IgD-negative memory B cell (primary cell): ENCODE data around the gene C15orf61. TPM values are rescaled to one million over a fixed set of nuclear protein-coding genes. Genes with fewer than 3 reads are reported as not detected.

Source experiments
- H3K27ac Mint-ChIP-seq, 3 donors: one replicate each; pipeline ENCODE4 v1.8.0; 2020 to 2022; ENCODE audit warnings: mild to moderate bottlenecking in 3 of 3, mixed read lengths in 3 of 3, moderate library complexity in 1 of 3
- H3K27me3 Mint-ChIP-seq: one replicate; pipeline ENCODE4 v1.8.0; 2021; ENCODE audit warnings: mixed read lengths
- H3K36me3 Mint-ChIP-seq: one replicate; pipeline ENCODE4 v1.8.0; 2020; ENCODE audit warnings: mild to moderate bottlenecking, mixed read lengths
- H3K4me1 Mint-ChIP-seq, 3 donors: one replicate each; pipeline ENCODE4 v1.8.0; 2020 to 2022; ENCODE audit warnings: mixed read lengths in 3 of 3, mild to moderate bottlenecking in 1 of 3
- H3K4me3 Mint-ChIP-seq, 4 donors: one replicate each; pipeline ENCODE4 v1.8.0; 2020 to 2022; ENCODE audit warnings: mild to moderate bottlenecking in 4 of 4, mixed read lengths in 4 of 4, moderate library complexity in 3 of 4
- H3K9me3 Mint-ChIP-seq, 3 donors: one replicate each; pipeline ENCODE4 v1.8.0; 2020 to 2021; ENCODE audit warnings: mixed read lengths in 3 of 3, mild to moderate bottlenecking in 1 of 3
- polyA plus RNA-seq: library from polyadenylated mRNA; unstranded; fragments of 300-500 nt; fragmentation: Illumina TruSeq; gene quantifications from one replicate; pipeline ENCODE4 v1.2.3, GENCODE V29; 2021

The C15orf61 gene
- polyA plus RNA-seq, 1 donor from 2014 or later, result 4.3 TPM

- peaks cover 11% of the 10 kb centered on the region for H3K36me3 Mint-ChIP-seq
- no peak overlapping the region for H3K27ac Mint-ChIP-seq
- peak overlapping the region in 2 of 4 donors; percentile 20 to 65 for H3K4me3 Mint-ChIP-seq
- H3K9me3 Mint-ChIP-seq, result no peaks in the 10 kb centered on the region
- peaks cover 15 to 17% (median 15%) of the 10 kb centered on the region in 3 donors for H3K4me1 Mint-ChIP-seq
- H3K27me3 Mint-ChIP-seq, result no peaks in the 10 kb centered on the region
These were observed 13.9 kb upstream of the C15orf61 start for GRCh38 chr15:67506775-67507747.

GRCh38 chr15:67508407-67508806 is 12.5 kb upstream of the C15orf61 start:
- peaks cover 11% of the 10 kb centered on the region for H3K36me3 Mint-ChIP-seq
- no peak overlapping the region for H3K27ac Mint-ChIP-seq
- H3K9me3 Mint-ChIP-seq, result no peaks in the 10 kb centered on the region
- H3K27me3 Mint-ChIP-seq, result no peaks in the 10 kb centered on the region
- H3K4me1 Mint-ChIP-seq, result peaks cover 15 to 17% (median 15%) of the 10 kb centered on the region in 3 donors
- H3K4me3 Mint-ChIP-seq, result no peak overlapping the region

- no peak overlapping the region for H3K4me3 Mint-ChIP-seq
- no peaks in the 10 kb centered on the region for H3K9me3 Mint-ChIP-seq
- H3K27ac Mint-ChIP-seq, result no peak overlapping the region
- peaks cover 13 to 17% (median 15%) of the 10 kb centered on the region in 3 donors for H3K4me1 Mint-ChIP-seq
- no peaks in the 10 kb centered on the region for H3K27me3 Mint-ChIP-seq
- peaks cover 11% of the 10 kb centered on the region for H3K36me3 Mint-ChIP-seq
These were observed 11.0 kb upstream of the C15orf61 start for GRCh38 chr15:67509918-67510317.

GRCh38 chr15:67510597-67511190 is 10.2 kb upstream of the C15orf61 start:
- Mint-ChIP-seq H3K27ac (no peak overlapping the region), H3K4me3 (no peak overlapping the region), H3K9me3 (no peaks in the 10 kb centered on the region), H3K36me3 (peaks cover 11% of the 10 kb centered on the region), H3K27me3 (no peaks in the 10 kb centered on the region), H3K4me1 (peaks cover 11 to 13% (median 11%) of the 10 kb centered on the region in 3 donors)

GRCh38 chr15:67511606-67512005 is 9.3 kb upstream of the C15orf61 start:
- no peaks in the 10 kb centered on the region for H3K9me3 Mint-ChIP-seq
- H3K27me3 Mint-ChIP-seq, result no peaks in the 10 kb centered on the region
- H3K27ac Mint-ChIP-seq, result no peak overlapping the region
- H3K4me1 Mint-ChIP-seq, result peaks cover 4 to 6% (median 5%) of the 10 kb centered on the region in 3 donors
- H3K4me3 Mint-ChIP-seq, result no peak overlapping the region
- peaks cover 11% of the 10 kb centered on the region for H3K36me3 Mint-ChIP-seq

GRCh38 chr15:67512140-67512539 is 8.8 kb upstream of the C15orf61 start:
- Mint-ChIP-seq H3K4me1 (peaks cover 0 to 2% (median 1%) of the 10 kb centered on the region in 3 donors), H3K27ac (no peak overlapping the region), H3K4me3 (no peak overlapping the region), H3K27me3 (no peaks in the 10 kb centered on the region), H3K9me3 (no peaks in the 10 kb centered on the region), H3K36me3 (peaks cover 11% of the 10 kb centered on the region)

GRCh38 chr15:67512933-67513714 is 7.8 kb upstream of the C15orf61 start:
- Mint-ChIP-seq H3K36me3 (peaks cover 14% of the 10 kb centered on the region), H3K27me3 (no peaks in the 10 kb centered on the region), H3K4me3 (no peak overlapping the region), H3K9me3 (no peaks in the 10 kb centered on the region), H3K4me1 (peaks cover 0 to 1% (median 1%) of the 10 kb centered on the region in 3 donors), H3K27ac (peak overlapping the region in 1 of 3 donors; percentile 84)

GRCh38 chr15:67515090-67515489 is 5.8 kb upstream of the C15orf61 start:
- no peak overlapping the region for H3K4me3 Mint-ChIP-seq
- peaks cover 0 to 1% (median 0%) of the 10 kb centered on the region in 3 donors for H3K4me1 Mint-ChIP-seq
- no peak overlapping the region for H3K27ac Mint-ChIP-seq
- H3K9me3 Mint-ChIP-seq, result no peaks in the 10 kb centered on the region
- no peaks in the 10 kb centered on the region for H3K27me3 Mint-ChIP-seq
- peaks cover 13% of the 10 kb centered on the region for H3K36me3 Mint-ChIP-seq

- no peaks in the 10 kb centered on the region for H3K27me3 Mint-ChIP-seq
- H3K9me3 Mint-ChIP-seq, result no peaks in the 10 kb centered on the region
- peaks cover 10% of the 10 kb centered on the region for H3K36me3 Mint-ChIP-seq
- H3K4me3 Mint-ChIP-seq, result no peak overlapping the region
- H3K4me1 Mint-ChIP-seq, result peaks cover 0 to 4% (median 0%) of the 10 kb centered on the region in 3 donors
- no peak overlapping the region for H3K27ac Mint-ChIP-seq
These were observed 5.4 kb upstream of the C15orf61 start for GRCh38 chr15:67515557-67515956.

- Mint-ChIP-seq H3K27me3 (no peaks in the 10 kb centered on the region), H3K4me3 (peak overlapping the region; percentile 89 to 96 (median 96)), H3K36me3 (peaks cover 14% of the 10 kb centered on the region), H3K27ac (peak overlapping the region; percentile 95 to 98 (median 97)), H3K4me1 (peaks cover 12 to 24% (median 14%) of the 10 kb centered on the region in 3 donors), H3K9me3 (no peaks in the 10 kb centered on the region)
These were observed 456 bp upstream of the C15orf61 start for GRCh38 chr15:67520321-67521028.

- Mint-ChIP-seq H3K9me3 (no peaks in the 10 kb centered on the region), H3K27me3 (no peaks in the 10 kb centered on the region), H3K4me1 (peaks cover 12 to 24% (median 14%) of the 10 kb centered on the region in 3 donors), H3K4me3 (peak overlapping the region; percentile 92 to 96 (median 94)), H3K27ac (peak overlapping the region; percentile 36 to 98 (median 95)), H3K36me3 (peaks cover 18% of the 10 kb centered on the region)
These were observed 1.0 kb downstream of the C15orf61 start for GRCh38 chr15:67521783-67522568.

GRCh38 chr15:67523330-67523729 is 2.4 kb downstream of the C15orf61 start:
- H3K4me1 Mint-ChIP-seq, result peaks cover 12 to 24% (median 14%) of the 10 kb centered on the region in 3 donors
- no peaks in the 10 kb centered on the region for H3K9me3 Mint-ChIP-seq
- H3K4me3 Mint-ChIP-seq, result peak overlapping the region in 1 of 4 donors; percentile 96
- H3K27me3 Mint-ChIP-seq, result no peaks in the 10 kb centered on the region
- H3K36me3 Mint-ChIP-seq, result peaks cover 13% of the 10 kb centered on the region
- no peak overlapping the region for H3K27ac Mint-ChIP-seq

GRCh38 chr15:67524235-67524634 is 3.3 kb downstream of the C15orf61 start:
- H3K27me3 Mint-ChIP-seq, result no peaks in the 10 kb centered on the region
- peaks cover 12 to 24% (median 14%) of the 10 kb centered on the region in 3 donors for H3K4me1 Mint-ChIP-seq
- peaks cover 8% of the 10 kb centered on the region for H3K36me3 Mint-ChIP-seq
- no peaks in the 10 kb centered on the region for H3K9me3 Mint-ChIP-seq
- peak overlapping the region in 1 of 3 donors; percentile 16 for H3K27ac Mint-ChIP-seq
- H3K4me3 Mint-ChIP-seq, result no peak overlapping the region
